Measurements from ENCODE around the gene CRB1.
"Not testable (repeated sequence)": the region's sequence is repeated elsewhere in the genome, so short reads cannot be mapped to it uniquely, and the experiment has no call there.

The CRB1 gene

GRCh38 chr1:197393772-197394171, 125.7 kb downstream of the CRB1 start:
- no peak for TF ChIP-seq CTCF (IDR thresholded peaks at IDR 0.05; ENCODE audit: low read depth, low read length, missing control alignments)
- in situ Hi-C loops (cut with HindIII; ENCODE audit: low sequenced_read_pairs) = no loop called here
- no peak for DNase-seq (ENCODE audit: low read depth)
- H3K4me3 ChIP-seq (ENCODE audit: low read depth, low read length) = no peak overlapping the region

DNA sequence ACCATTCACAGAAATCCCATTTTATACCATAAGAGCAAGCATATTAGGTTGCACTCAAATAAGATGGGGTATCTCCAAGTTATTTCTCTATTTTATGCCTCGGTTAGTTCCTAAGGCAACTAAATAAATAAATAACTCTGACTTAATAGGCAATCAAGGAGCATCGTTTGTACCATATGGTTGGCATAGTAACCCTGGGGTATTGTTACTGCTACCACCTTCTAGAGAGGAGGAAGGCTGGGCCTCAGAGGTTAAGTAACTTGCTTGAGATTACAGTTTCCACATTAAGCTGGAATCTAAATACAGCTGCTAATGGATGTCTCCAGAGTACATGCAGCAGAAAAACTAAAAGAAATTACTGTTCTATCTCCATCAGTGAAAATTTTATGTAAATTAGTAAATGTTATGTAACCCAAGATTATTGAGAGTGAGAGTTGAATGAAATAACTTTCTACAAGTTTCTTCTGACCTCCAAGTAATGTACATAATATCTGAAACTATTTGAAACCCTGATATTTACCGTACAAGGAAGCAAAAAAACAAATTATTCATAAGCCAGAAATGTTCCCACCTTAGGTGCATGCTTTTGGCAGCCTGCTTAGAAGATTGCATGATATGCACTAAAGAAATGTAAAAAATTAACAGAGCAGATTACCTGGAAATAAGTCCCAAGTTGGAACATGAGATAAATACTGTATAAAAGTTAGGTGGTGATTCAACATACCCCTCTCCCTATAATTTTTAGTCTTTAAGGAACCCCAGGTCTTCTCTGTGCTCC, 127.0 kb downstream of the CRB1 start:
- no peak overlapping the region for H3K4me3 ChIP-seq (ENCODE audit: low read depth, low read length)
- in situ Hi-C loops (cut with HindIII; ENCODE audit: low sequenced_read_pairs) = no loop called here
- no peak for TF ChIP-seq CTCF (IDR thresholded peaks at IDR 0.05; ENCODE audit: low read depth, low read length, missing control alignments)
- no peak for DNase-seq (ENCODE audit: low read depth)

DNA sequence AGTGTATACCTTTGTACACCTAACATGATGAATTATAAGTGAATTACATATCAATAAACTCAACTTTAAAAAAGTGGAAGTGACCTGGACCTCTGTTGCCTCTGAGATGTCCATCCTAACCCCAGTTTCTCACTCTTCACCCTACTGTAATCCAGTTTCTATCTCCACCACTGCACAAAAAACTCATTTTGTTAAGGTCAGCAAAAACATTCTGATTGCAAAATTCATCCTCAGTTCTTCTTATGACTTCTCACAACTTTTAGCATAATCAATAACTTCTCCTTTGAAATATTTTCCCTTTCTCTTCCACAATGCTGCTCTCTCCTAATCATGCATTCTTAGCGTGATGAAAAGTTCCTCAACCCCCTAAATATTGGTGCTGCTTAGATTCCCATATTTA, 129.8 kb downstream of the CRB1 start:
- DNase-seq (ENCODE audit: low read depth) = no peak
- in situ Hi-C loops (cut with HindIII; ENCODE audit: low sequenced_read_pairs) = no loop called here
- no peak for TF ChIP-seq CTCF (IDR thresholded peaks at IDR 0.05; ENCODE audit: low read depth, low read length, missing control alignments)
- no peak overlapping the region for H3K4me3 ChIP-seq (ENCODE audit: low read depth, low read length)

GRCh38 chr1:197399755-197400521, 131.9 kb downstream of the CRB1 start:
- DNase-seq (ENCODE audit: low read depth) = peak; percentile 19
- peak; percentile 66 for TF ChIP-seq CTCF (IDR thresholded peaks at IDR 0.05; ENCODE audit: low read depth, low read length, missing control alignments)
- H3K4me3 ChIP-seq (ENCODE audit: low read depth, low read length) = no peak overlapping the region
- in situ Hi-C loops (cut with HindIII; ENCODE audit: low sequenced_read_pairs) = no loop called here

DNA sequence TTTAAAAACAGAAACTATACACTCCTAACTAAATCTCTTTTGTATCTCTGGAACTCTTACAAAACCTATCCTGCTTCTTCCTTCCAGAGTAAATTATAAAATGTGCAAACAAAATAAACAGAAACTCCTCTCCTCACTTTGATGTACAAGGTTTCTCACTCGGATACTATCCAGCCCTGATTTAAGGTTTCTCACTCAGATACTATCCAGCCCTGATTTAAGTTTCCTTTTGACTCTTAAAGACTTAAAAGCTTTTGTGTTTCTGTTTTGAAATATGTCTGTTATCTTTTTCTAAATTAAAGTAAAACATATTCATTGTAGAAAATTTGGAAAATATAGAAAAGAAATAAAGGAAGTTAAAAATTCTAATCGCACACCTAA, 132.5 kb downstream of the CRB1 start:
- in situ Hi-C loops (cut with HindIII; ENCODE audit: low sequenced_read_pairs) = no loop called here
- no peak for DNase-seq (ENCODE audit: low read depth)
- H3K4me3 ChIP-seq (ENCODE audit: low read depth, low read length) = no peak overlapping the region
- TF ChIP-seq CTCF (IDR thresholded peaks at IDR 0.05; ENCODE audit: low read depth, low read length, missing control alignments) = no peak

DNA sequence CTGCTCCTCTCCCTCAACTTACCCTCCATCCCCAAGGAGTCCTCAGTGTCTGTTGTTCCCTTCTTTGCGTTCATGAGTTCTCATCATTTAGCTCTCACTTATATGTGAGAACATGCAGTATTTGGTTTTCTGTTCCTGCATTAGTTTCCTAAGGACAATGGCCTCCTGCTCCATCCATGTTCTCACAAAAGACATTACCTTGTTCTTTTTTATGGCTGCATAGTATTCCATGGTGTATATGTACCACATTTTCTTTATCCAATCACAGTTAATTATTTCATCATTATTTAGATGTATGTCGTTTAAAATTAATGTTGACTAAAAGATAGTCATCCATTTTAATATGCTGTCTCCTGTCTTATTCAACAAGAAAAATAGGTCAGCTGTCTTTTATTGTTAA, 134.1 kb downstream of the CRB1 start:
- DNase-seq (ENCODE audit: low read depth) = no peak
- TF ChIP-seq CTCF (IDR thresholded peaks at IDR 0.05; ENCODE audit: low read depth, low read length, missing control alignments) = no peak
- in situ Hi-C loops (cut with HindIII; ENCODE audit: low sequenced_read_pairs) = no loop called here
- H3K4me3 ChIP-seq (ENCODE audit: low read depth, low read length) = no peak overlapping the region

- DNase-seq (ENCODE audit: low read depth); in situ Hi-C loops (cut with HindIII; ENCODE audit: low sequenced_read_pairs); H3K4me3 ChIP-seq (ENCODE audit: low read depth, low read length): not testable (repeated sequence)
These were observed 136.7 kb downstream of the CRB1 start for GRCh38 chr1:197404774-197405173.

- in situ Hi-C loops (cut with HindIII; ENCODE audit: low sequenced_read_pairs); H3K4me3 ChIP-seq (ENCODE audit: low read depth, low read length); DNase-seq (ENCODE audit: low read depth): not testable (repeated sequence)
These were observed 137.6 kb downstream of the CRB1 start for GRCh38 chr1:197405614-197406013.

All from astrocyte of the cerebellum (primary cell).